Measurements from ENCODE around the gene TCP11L2. TPM values are rescaled to one million over a fixed set of nuclear protein-coding genes. Genes with fewer than 3 reads are reported as not detected.

Gene TCP11L2
- total RNA-seq, 1 experiment from 2014 or later, result 7.7 TPM

DNA sequence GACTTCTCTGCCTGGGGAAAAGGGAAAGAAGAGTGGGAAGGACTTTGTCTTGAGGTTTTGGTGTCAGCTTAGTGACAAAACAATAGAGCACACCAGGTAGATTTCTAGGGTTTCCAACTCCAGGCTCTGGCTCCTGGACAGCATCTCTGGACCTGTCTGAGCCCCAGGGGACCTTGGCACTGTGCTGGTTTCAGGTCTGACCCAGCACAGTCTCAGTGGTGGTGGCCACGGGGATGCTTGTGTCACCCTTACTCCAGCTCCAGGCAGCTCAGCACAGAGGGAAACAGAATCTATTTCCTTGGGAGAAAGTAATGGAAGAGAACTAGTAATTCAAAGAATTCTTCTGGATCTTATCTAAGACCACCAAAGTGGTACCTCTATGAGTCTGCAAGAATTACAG is 43.6 kb upstream of the TCP11L2 start:
- H3K4me3 Mint-ChIP-seq (ENCODE audit: unreplicated experiment), result no peak overlapping the region
- H3K4me1 ChIP-seq, result no peaks in the 10 kb centered on the region
- H3K9me3 ChIP-seq, result no peaks in the 10 kb centered on the region
- no peak overlapping the region for H3K4me3 ChIP-seq (ENCODE audit: low read depth, low read length)
- H3K27me3 Mint-ChIP-seq (ENCODE audit: insufficient read depth, unreplicated experiment), result no peaks in the 10 kb centered on the region
- no peaks in the 10 kb centered on the region for H3K9me3 Mint-ChIP-seq (ENCODE audit: unreplicated experiment)
- no peak for TF ChIP-seq CTCF (IDR thresholded peaks at IDR 0.05; ENCODE audit: insufficient read depth in 1 of 2, low read depth in 1 of 2, low read length in 1 of 2, severe bottlenecking in 1 of 2, unreplicated experiment in 1 of 2)
- POLR2A ChIA-PET, result no interaction called here
- no peaks in the 10 kb centered on the region for H3K36me3 ChIP-seq (ENCODE audit: control insufficient read depth, insufficient read depth, low read length)
- no peaks in the 10 kb centered on the region for H3K4me1 Mint-ChIP-seq (ENCODE audit: low read depth, unreplicated experiment)
- no peak for DNase-seq
- no peak overlapping the region for H3K27ac Mint-ChIP-seq (ENCODE audit: unreplicated experiment)
- H3K36me3 Mint-ChIP-seq (ENCODE audit: insufficient read depth, unreplicated experiment), result no peaks in the 10 kb centered on the region
- intact Hi-C loops (cut with micrococcal nuclease; ENCODE audit: unreplicated experiment), result no loop called here
- H3K27me3 ChIP-seq (replicated peaks; ENCODE audit: control insufficient read depth, insufficient read depth, low read length), result no peaks in the 10 kb centered on the region
- no TSS peak for BruUV-seq (replicated peaks)
- CTCF ChIA-PET, result no interaction called here

GRCh38 chr12:106265116-106265515 is 37.4 kb upstream of the TCP11L2 start:
- intact Hi-C loops (cut with micrococcal nuclease; ENCODE audit: unreplicated experiment), result no loop called here

GRCh38 chr12:106267535-106267934 is 35.0 kb upstream of the TCP11L2 start:
- H3K27me3 Mint-ChIP-seq (ENCODE audit: insufficient read depth, unreplicated experiment), result no peaks in the 10 kb centered on the region
- CTCF ChIA-PET, result interaction anchor here (1.0 kb wide), 1 partner anchor 15 kb away, joined by 3 read pairs; no protein-coding TSS in a partner anchor
- H3K4me1 Mint-ChIP-seq (ENCODE audit: low read depth, unreplicated experiment), result peaks cover 9% of the 10 kb centered on the region
- intact Hi-C loops (cut with micrococcal nuclease; ENCODE audit: unreplicated experiment), result no loop called here
- Histone ChIP-seq H3K36me3 (ENCODE audit: control insufficient read depth, insufficient read depth, low read length) (no peaks in the 10 kb centered on the region), H3K27me3 (replicated peaks; ENCODE audit: control insufficient read depth, insufficient read depth, low read length) (no peaks in the 10 kb centered on the region), H3K4me1 (peaks cover 9% of the 10 kb centered on the region), H3K4me3 (ENCODE audit: low read depth, low read length) (no peak overlapping the region), H3K9me3 (no peaks in the 10 kb centered on the region)
- H3K36me3 Mint-ChIP-seq (ENCODE audit: insufficient read depth, unreplicated experiment), result no peaks in the 10 kb centered on the region
- H3K9me3 Mint-ChIP-seq (ENCODE audit: unreplicated experiment), result peaks cover 9% of the 10 kb centered on the region
- POLR2A ChIA-PET, result no interaction called here
- H3K4me3 Mint-ChIP-seq (ENCODE audit: unreplicated experiment), result no peak overlapping the region
- no peak for TF ChIP-seq CTCF (IDR thresholded peaks at IDR 0.05; ENCODE audit: insufficient read depth in 1 of 2, low read depth in 1 of 2, low read length in 1 of 2, severe bottlenecking in 1 of 2, unreplicated experiment in 1 of 2)
- DNase-seq, result no peak
- BruUV-seq (replicated peaks), result no TSS peak
- H3K27ac Mint-ChIP-seq (ENCODE audit: unreplicated experiment), result no peak overlapping the region

More at GRCh38 chr12:106265116-106265515, 37.4 kb upstream of the TCP11L2 start:
- Mint-ChIP-seq H3K36me3 (ENCODE audit: insufficient read depth, unreplicated experiment) (no peaks in the 10 kb centered on the region), H3K9me3 (ENCODE audit: unreplicated experiment) (no peaks in the 10 kb centered on the region), H3K27me3 (ENCODE audit: insufficient read depth, unreplicated experiment) (no peaks in the 10 kb centered on the region), H3K27ac (ENCODE audit: unreplicated experiment) (no peak overlapping the region), H3K4me1 (ENCODE audit: low read depth, unreplicated experiment) (no peaks in the 10 kb centered on the region), H3K4me3 (ENCODE audit: unreplicated experiment) (no peak overlapping the region)
- H3K4me1 ChIP-seq, result no peaks in the 10 kb centered on the region
- BruUV-seq (replicated peaks), result no TSS peak
- no peaks in the 10 kb centered on the region for H3K36me3 ChIP-seq (ENCODE audit: control insufficient read depth, insufficient read depth, low read length)
- DNase-seq, result no peak
- no peak overlapping the region for H3K4me3 ChIP-seq (ENCODE audit: low read depth, low read length)
- H3K27me3 ChIP-seq (replicated peaks; ENCODE audit: control insufficient read depth, insufficient read depth, low read length), result no peaks in the 10 kb centered on the region
- CTCF ChIA-PET, result no interaction called here
- TF ChIP-seq CTCF (IDR thresholded peaks at IDR 0.05; ENCODE audit: insufficient read depth in 1 of 2, low read depth in 1 of 2, low read length in 1 of 2, severe bottlenecking in 1 of 2, unreplicated experiment in 1 of 2), result no peak
- H3K9me3 ChIP-seq, result no peaks in the 10 kb centered on the region
- POLR2A ChIA-PET, result no interaction called here

Data from Caco-2 (cell line).